K562 (cell line): ENCODE measurements around the gene DHRS3. TPM values are rescaled to one million over a fixed set of nuclear protein-coding genes. Genes with fewer than 3 reads are reported as not detected.

Experiments
- ARID1B ChIP-seq: fragments of 450-650 bp; IDR thresholded peaks from 2 replicates; pipeline ENCODE4 v1.6.1; 2016; ENCODE audit warnings: antibody characterized with exemption, mild to moderate bottlenecking, inconsistent platforms
- BACH1 ChIP-seq: fragments of 200-800 bp; sonication (Bioruptor generic); IDR thresholded peaks from 2 replicates; pipeline ENCODE4 v1.6.1; 2016; ENCODE audit warnings: missing genetic modification characterization, missing compliant biosample characterization
- CSDE1 ChIP-seq, 2 experiments: fragments of 450-650 bp; IDR thresholded peaks; 2 replicates each; pipeline ENCODE4 v1.6.1; 2016; ENCODE audit warnings: mild to moderate bottlenecking in 1 of 2
- DIDO1 ChIP-seq: fragments of 450-650 bp; IDR thresholded peaks from 2 replicates; pipeline ENCODE4 v1.6.1; 2016; ENCODE audit warnings: low read depth, missing biosample characterization, missing genetic modification characterization
- EGR1 ChIP-seq: fragments of 450-650 bp; conservative IDR thresholded peaks from 2 replicates; pipeline ENCODE4 v1.6.1; 2017; ENCODE audit warnings: mild to moderate bottlenecking
- GATA2 ChIP-seq: sonication (generic); formaldehyde crosslinking; IDR thresholded peaks from 2 replicates; pipeline ENCODE4 v1.4.0; 2020; ENCODE audit warnings: mild to moderate bottlenecking, missing genetic modification reagents
- HDAC1 ChIP-seq, 2 experiments: fragments of 450-650 bp; IDR thresholded peaks; 2 replicates each; pipeline ENCODE4 v1.6.1; 2016 to 2017; ENCODE audit warnings: inconsistent platforms in 1 of 2, mild to moderate bottlenecking in 1 of 2, moderate library complexity in 1 of 2
- HDAC2 ChIP-seq: fragments of 450-650 bp; IDR thresholded peaks from 2 replicates; pipeline ENCODE4 v1.6.1; 2016; ENCODE audit warnings: mild to moderate bottlenecking
- HNRNPK ChIP-seq: fragments of 200-400 bp; formaldehyde crosslinking; IDR thresholded peaks from one replicate; pipeline ENCODE4 v1.6.1; 2018; ENCODE audit warnings: mild to moderate bottlenecking, low read depth, low read length; ENCODE audit not compliant: poor library complexity, severe bottlenecking
- KLF6 ChIP-seq: fragments of 250-450 bp; sonication (Bioruptor Pico); IDR thresholded peaks from 2 replicates; pipeline ENCODE4 v1.4.0; 2020; ENCODE audit warnings: mild to moderate bottlenecking, moderate library complexity, borderline replicate concordance
- MTA3 ChIP-seq: fragments of 450-650 bp; formaldehyde crosslinking; IDR thresholded peaks from 2 replicates; pipeline ENCODE4 v1.6.1; 2017; ENCODE audit warnings: mild to moderate bottlenecking, borderline replicate concordance
- NFIX ChIP-seq: fragments of 250-450 bp; sonication (Bioruptor Pico); IDR thresholded peaks from 2 replicates; pipeline ENCODE4 v1.4.0; 2020; ENCODE audit warnings: low read depth, mild to moderate bottlenecking, moderate library complexity
- NR2C2 ChIP-seq, 2 experiments: fragments of 200-800 bp in 1 of 2; sonication (Bioruptor generic) in 1 of 2; sonication (generic) in 1 of 2; formaldehyde crosslinking in 1 of 2; IDR thresholded peaks; 2 replicates each; pipeline versions ENCODE4 v1.6.1 to v1.8.0; 2016 to 2022; ENCODE audit warnings: mild to moderate bottlenecking in 1 of 2, missing compliant biosample characterization in 1 of 2, missing genetic modification characterization in 1 of 2, missing genetic modification reagents in 1 of 2
- PTTG1 ChIP-seq: fragments of 450-650 bp; IDR thresholded peaks from 2 replicates; pipeline ENCODE4 v1.6.1; 2016; ENCODE audit warnings: low read depth, mild to moderate bottlenecking, missing genetic modification characterization, missing compliant biosample characterization
- RAD21 ChIP-seq, 2 experiments: fragments of 250-450 bp in 1 of 2; fragments of 450-650 bp in 1 of 2; sonication (Bioruptor Pico) in 1 of 2; formaldehyde crosslinking in 1 of 2; IDR thresholded peaks in 1 of 2; conservative IDR thresholded peaks in 1 of 2; 2 replicates each; pipeline versions ENCODE4 v1.4.0 to v1.8.0; 2020 to 2022; ENCODE audit warnings: mild to moderate bottlenecking in 2 of 2, moderate library complexity in 1 of 2
- SMAD1 ChIP-seq: fragments of 150-350 bp; IDR thresholded peaks from 2 replicates; pipeline ENCODE4 v1.6.1; 2014; ENCODE audit warnings: low read length, low read depth; ENCODE audit not compliant: partially characterized antibody
- SREBF2 ChIP-seq: sonication (generic); formaldehyde crosslinking; IDR thresholded peaks from 2 replicates; pipeline ENCODE4 v1.4.0; 2020; ENCODE audit warnings: mild to moderate bottlenecking, missing genetic modification reagents
- STAG1 ChIP-seq: sonication (generic); formaldehyde crosslinking; IDR thresholded peaks from 2 replicates; pipeline ENCODE4 v1.5.0; 2020; ENCODE audit warnings: missing genetic modification reagents, borderline replicate concordance
- SUPT5H ChIP-seq: fragments of 450-650 bp; IDR thresholded peaks from 2 replicates; pipeline ENCODE4 v1.6.1; 2016
- ZEB2 ChIP-seq: fragments of 450-650 bp; IDR thresholded peaks from 2 replicates; pipeline ENCODE4 v1.6.1; 2016
- ZNF174 ChIP-seq: fragments of 250-450 bp; sonication (Bioruptor Pico); IDR thresholded peaks from 2 replicates; pipeline ENCODE4 v1.4.0; 2020; ENCODE audit warnings: mild to moderate bottlenecking
- ZNF239 ChIP-seq: fragments of 250-450 bp; sonication (Bioruptor Pico); IDR thresholded peaks from 2 replicates; pipeline ENCODE4 v1.4.0; 2020; ENCODE audit warnings: mild to moderate bottlenecking
- polyA plus RNA-seq, 8 experiments: library from polyadenylated mRNA; depleted of rRNA in 4 of 8; stranded (reverse) in 5 of 8; unstranded in 3 of 8; fragments of >200 nt; fragmentation: Nextera tagmentation in 2 of 8; fragmentation: Illumina TruSeq in 1 of 8; extraction: Ambion mirVana in 2 of 8; extraction: Trizol in 1 of 8; gene quantifications; 2 replicates each; pipeline versions ENCODE4 v1.2.1 to v1.2.3, GENCODE V29; 2011 to 2014; ENCODE audit warnings: inconsistent platforms in 1 of 8, missing spikeins in 1 of 8
- total RNA-seq, 7 experiments: library from RNA; depleted of rRNA in 6 of 7; stranded (reverse); fragments of >200 nt in 6 of 7; fragmentation: Illumina TruSeq in 2 of 7; extraction: Trizol in 2 of 7; gene quantifications; 2 replicates each; pipeline versions ENCODE4 v1.2.1 to v1.2.3, GENCODE V29; 2011 to 2021; ENCODE audit warnings: low replicate concordance in 1 of 7
- TF ChIP-seq, protein P1 (sequence below), 2 experiments: fragments of 250-450 bp in 1 of 2; fragments of 450-650 bp in 1 of 2; sonication (Bioruptor Pico) in 1 of 2; IDR thresholded peaks; 2 replicates each; pipeline versions ENCODE4 v1.6.1 to v1.8.0; 2016 to 2021; ENCODE audit warnings: mild to moderate bottlenecking in 2 of 2, moderate library complexity in 2 of 2, missing compliant biosample characterization in 1 of 2, missing genetic modification characterization in 1 of 2
- TF ChIP-seq, protein P2 (sequence below): sonication (generic); formaldehyde crosslinking; IDR thresholded peaks from 2 replicates; pipeline ENCODE4 v1.8.0; 2022; ENCODE audit warnings: missing genetic modification reagents, mild to moderate bottlenecking, moderate library complexity, borderline replicate concordance
- TF ChIP-seq, protein P3 (sequence below): fragments of 200-800 bp; sonication (Bioruptor generic); IDR thresholded peaks from 2 replicates; pipeline ENCODE4 v1.6.1; 2017; ENCODE audit warnings: missing genetic modification characterization, missing compliant biosample characterization

The DHRS3 gene
- total and polyA plus RNA-seq, 9 of the 15 experiments (the other 6 are each of a cell fraction or from before 2014, with no cell fraction given), result 21.0 to 116 (median 58.7) TPM

DNA sequence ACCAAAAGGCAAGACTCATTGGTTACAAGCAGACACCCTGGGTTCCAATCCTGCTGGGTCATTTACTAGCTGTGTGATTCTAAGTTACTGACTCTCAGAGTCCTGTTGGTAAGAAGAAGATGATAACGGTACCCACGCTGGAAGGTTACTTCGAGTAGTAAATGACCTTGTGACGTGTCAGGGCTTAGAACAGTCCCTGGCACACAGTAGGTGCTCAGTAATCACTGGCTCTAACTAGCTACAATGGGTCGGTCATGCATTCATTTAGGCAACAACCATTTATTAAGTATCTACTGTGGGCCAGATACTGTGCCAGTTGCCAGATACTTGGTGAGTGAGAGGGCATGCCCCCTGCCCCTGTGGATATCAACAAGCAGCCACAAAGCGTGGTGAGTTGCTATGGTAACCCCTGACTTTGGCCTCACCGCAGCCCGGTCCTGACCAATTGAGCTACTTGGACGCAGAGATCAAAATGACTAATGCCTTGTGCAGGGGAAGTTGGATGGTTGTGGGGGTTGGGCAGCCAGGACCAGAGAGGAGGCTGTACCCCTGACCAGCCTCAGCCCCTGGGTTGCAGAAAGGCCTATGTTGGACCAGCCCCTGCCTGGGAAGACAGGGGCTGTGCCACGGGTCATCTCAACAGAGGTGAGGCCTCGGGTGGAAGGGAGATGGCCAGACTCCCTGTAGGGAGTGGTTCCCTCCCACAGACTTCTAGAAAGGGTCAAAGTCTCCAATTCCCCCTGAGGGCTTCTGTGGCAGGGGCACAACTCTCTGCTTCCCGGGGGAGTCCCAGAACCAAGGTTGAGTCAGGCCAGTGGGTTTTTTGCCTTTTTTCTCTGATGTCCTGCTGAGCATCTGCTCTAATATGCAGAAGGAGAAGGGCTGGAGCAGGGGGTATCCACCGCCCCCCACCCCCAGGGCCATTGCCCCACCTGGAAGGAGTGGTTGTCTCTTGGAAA lies 16.0 kb downstream of the DHRS3 start (continued):
- TF ChIP-seq, protein P1, sequence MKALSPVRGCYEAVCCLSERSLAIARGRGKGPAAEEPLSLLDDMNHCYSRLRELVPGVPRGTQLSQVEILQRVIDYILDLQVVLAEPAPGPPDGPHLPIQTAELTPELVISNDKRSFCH (CRISPR knock-in tag; IDR thresholded peaks at IDR 0.05), result no peak
- TF ChIP-seq, protein P1 (tag; IDR thresholded peaks at IDR 0.05), result no peak
- TF ChIP-seq HDAC1 (IDR thresholded peaks at IDR 0.05) (0 out of 4 replicates have a peak, but pooled peaks of 1 of the 2 experiments have one; percentile 25), RAD21 (CRISPR knock-in tag; conservative IDR thresholded peaks at IDR 0.05 in 1 of 2, IDR thresholded peaks at IDR 0.05 in 1 of 2) (no peak), HDAC2 (no peak), NR2C2 (CRISPR knock-in tag; IDR thresholded peaks at IDR 0.05) (no peak; the same call in 1 of the 2 replicates), NR2C2 (tag; IDR thresholded peaks at IDR 0.05) (peak; percentile 71; the same call in 1 of the 2 replicates), DIDO1 (tag) (no peak), STAG1 (CRISPR knock-in tag) (0 out of 2 replicates have a peak, but pooled peaks have one; percentile 14), ZNF239 (CRISPR knock-in tag) (no peak; the same call in 1 of the 2 replicates), KLF6 (CRISPR knock-in tag) (no peak), BACH1 (tag) (no peak), ZNF174 (no peak), CSDE1 (IDR thresholded peaks at IDR 0.05) (peak in 1 of 2 experiments; percentile 75; a peak in 2 of 4 replicates), SUPT5H (0 out of 2 replicates have a peak, but pooled peaks have one; percentile 21), EGR1 (no peak), SMAD1 (no peak), GATA2 (no peak), MTA3 (0 out of 2 replicates have a peak, but pooled peaks have one; percentile 15), ZEB2 (no peak), HNRNPK (no peak), NFIX (CRISPR knock-in tag) (no peak), PTTG1 (no peak), SREBF2 (no peak), ARID1B (peak; percentile 33; the same call in 1 of the 2 replicates)
- TF ChIP-seq, protein P2, sequence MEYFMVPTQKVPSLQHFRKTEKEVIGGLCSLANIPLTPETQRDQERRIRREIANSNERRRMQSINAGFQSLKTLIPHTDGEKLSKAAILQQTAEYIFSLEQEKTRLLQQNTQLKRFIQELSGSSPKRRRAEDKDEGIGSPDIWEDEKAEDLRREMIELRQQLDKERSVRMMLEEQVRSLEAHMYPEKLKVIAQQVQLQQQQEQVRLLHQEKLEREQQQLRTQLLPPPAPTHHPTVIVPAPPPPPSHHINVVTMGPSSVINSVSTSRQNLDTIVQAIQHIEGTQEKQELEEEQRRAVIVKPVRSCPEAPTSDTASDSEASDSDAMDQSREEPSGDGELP (CRISPR knock-in tag), result no peak
- TF ChIP-seq, protein P3, sequence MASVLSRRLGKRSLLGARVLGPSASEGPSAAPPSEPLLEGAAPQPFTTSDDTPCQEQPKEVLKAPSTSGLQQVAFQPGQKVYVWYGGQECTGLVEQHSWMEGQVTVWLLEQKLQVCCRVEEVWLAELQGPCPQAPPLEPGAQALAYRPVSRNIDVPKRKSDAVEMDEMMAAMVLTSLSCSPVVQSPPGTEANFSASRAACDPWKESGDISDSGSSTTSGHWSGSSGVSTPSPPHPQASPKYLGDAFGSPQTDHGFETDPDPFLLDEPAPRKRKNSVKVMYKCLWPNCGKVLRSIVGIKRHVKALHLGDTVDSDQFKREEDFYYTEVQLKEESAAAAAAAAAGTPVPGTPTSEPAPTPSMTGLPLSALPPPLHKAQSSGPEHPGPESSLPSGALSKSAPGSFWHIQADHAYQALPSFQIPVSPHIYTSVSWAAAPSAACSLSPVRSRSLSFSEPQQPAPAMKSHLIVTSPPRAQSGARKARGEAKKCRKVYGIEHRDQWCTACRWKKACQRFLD (CRISPR knock-in tag), result peak; percentile 32; the same call in 1 of the 2 replicates
